ENCODE measurements around the gene CPA1. TPM values are rescaled to one million over a fixed set of nuclear protein-coding genes. Genes with fewer than 3 reads are reported as not detected.

CPA1 gene
- total and polyA plus RNA-seq, 8 donors: 1.7 to 17.3 (median 5.5) TPM; not detected in 5

GRCh38 chr7:130394421-130395195 lies 14.3 kb downstream of the CPA1 start:
- WGBS, 5 donors: 78 to 88% (median 86%) methylated on average over 7 of the region's 7 CpGs
- Histone ChIP-seq H3K4me1 (peaks cover 0 to 9% (median 0%) of the 10 kb centered on the region in 4 donors), H3K9me3 (no peaks in the 10 kb centered on the region), H3K4me3 (no peak overlapping the region), H3K36me3 (peaks cover 0 to 9% (median 0%) of the 10 kb centered on the region in 4 donors), H3K27ac (no peak overlapping the region), H3K27me3 (no peaks in the 10 kb centered on the region)
- intact Hi-C loops (cut with DNase I; ENCODE audit: low total_unique reads): no loop called here
- no peak for DNase-seq
- no peak for TF ChIP-seq POLR2A (IDR thresholded peaks at IDR 0.05)
- no peak for TF ChIP-seq EP300 (IDR thresholded peaks at IDR 0.05)
- no peak for TF ChIP-seq POLR2AphosphoS5 (IDR thresholded peaks at IDR 0.05)
- no peak for TF ChIP-seq CTCF (IDR thresholded peaks at IDR 0.05)

GRCh38 chr7:130395421-130395820 lies 15.1 kb downstream of the CPA1 start:
- intact Hi-C loops (cut with DNase I; ENCODE audit: low total_unique reads): no loop called here
- WGBS, 5 donors: 78 to 85% (median 82%) methylated on average over 5 of the region's 5 CpGs
- peaks cover 0 to 9% (median 0%) of the 10 kb centered on the region in 4 donors for H3K36me3 ChIP-seq
- H3K4me3 ChIP-seq: no peak overlapping the region
- no peak overlapping the region for H3K27ac ChIP-seq
- peaks cover 0 to 9% (median 3%) of the 10 kb centered on the region in 4 donors for H3K4me1 ChIP-seq
- H3K27me3 ChIP-seq: no peaks in the 10 kb centered on the region
- DNase-seq: no peak
- no peaks in the 10 kb centered on the region for H3K9me3 ChIP-seq
- TF ChIP-seq EP300 (IDR thresholded peaks at IDR 0.05) (no peak), POLR2AphosphoS5 (IDR thresholded peaks at IDR 0.05) (no peak), POLR2A (IDR thresholded peaks at IDR 0.05) (no peak), CTCF (IDR thresholded peaks at IDR 0.05) (no peak)

GRCh38 chr7:130396109-130396508 lies 15.8 kb downstream of the CPA1 start:
- Histone ChIP-seq H3K4me3 (no peak overlapping the region), H3K4me1 (peaks cover 0 to 9% (median 4%) of the 10 kb centered on the region in 4 donors), H3K27me3 (no peaks in the 10 kb centered on the region), H3K9me3 (no peaks in the 10 kb centered on the region), H3K36me3 (peaks cover 0 to 9% (median 0%) of the 10 kb centered on the region in 4 donors), H3K27ac (no peak overlapping the region)
- intact Hi-C loops (cut with DNase I; ENCODE audit: low total_unique reads): no loop called here
- DNase-seq: peak in 1 of 2 donors; percentile 61
- no peak for TF ChIP-seq POLR2AphosphoS5 (IDR thresholded peaks at IDR 0.05)
- TF ChIP-seq EP300 (IDR thresholded peaks at IDR 0.05): no peak
- no peak for TF ChIP-seq CTCF (IDR thresholded peaks at IDR 0.05)
- TF ChIP-seq POLR2A (IDR thresholded peaks at IDR 0.05): no peak
- 69 to 81% (median 76%) methylated on average over 3 of the region's 3 CpGs for WGBS, 5 donors

GRCh38 chr7:130397051-130397757 lies 16.9 kb downstream of the CPA1 start:
- Histone ChIP-seq H3K27me3 (no peaks in the 10 kb centered on the region), H3K9me3 (no peaks in the 10 kb centered on the region), H3K36me3 (peaks cover 0 to 11% (median under 1%) of the 10 kb centered on the region in 4 donors), H3K4me1 (peaks cover 0 to 9% (median 4%) of the 10 kb centered on the region in 4 donors), H3K4me3 (no peak overlapping the region), H3K27ac (no peak overlapping the region)
- WGBS, 5 donors: 77 to 92% (median 88%) methylated on average over 7 of the region's 7 CpGs
- intact Hi-C loops (cut with DNase I; ENCODE audit: low total_unique reads): no loop called here
- DNase-seq: peak in 1 of 2 donors; percentile 70
- no peak for TF ChIP-seq POLR2AphosphoS5 (IDR thresholded peaks at IDR 0.05)
- no peak for TF ChIP-seq POLR2A (IDR thresholded peaks at IDR 0.05)
- no peak for TF ChIP-seq EP300 (IDR thresholded peaks at IDR 0.05)
- TF ChIP-seq CTCF (IDR thresholded peaks at IDR 0.05): no peak

Measured in stomach (tissue), 9 donors.